Spinal cord (tissue), 10 donors: ENCODE data around the gene UCHL5. TPM values are rescaled to one million over a fixed set of nuclear protein-coding genes. Genes with fewer than 3 reads are reported as not detected.

Source experiments
- DNase-seq, 6 donors: peaks; one replicate each; pipeline versions ENCODE4 v3.0.0 to v3.0.0-alpha.2; 2013 to 2015; ENCODE audit warnings: low spot score in 6 of 6, low read depth in 4 of 6
- H3K27ac ChIP-seq: one replicate; pipeline ENCODE4 v1.5.1; 2013; ENCODE audit warnings: low read depth, low read length, control low read depth
- H3K27me3 ChIP-seq: one replicate; pipeline ENCODE4 v1.6.1; 2013; ENCODE audit warnings: low read length; ENCODE audit not compliant: control insufficient read depth, insufficient read depth
- H3K36me3 ChIP-seq: one replicate; pipeline ENCODE4 v1.6.1; 2013; ENCODE audit warnings: low read length; ENCODE audit not compliant: control insufficient read depth, insufficient read depth
- H3K4me1 ChIP-seq: one replicate; pipeline ENCODE4 v1.6.1; 2013; ENCODE audit warnings: low read length; ENCODE audit not compliant: control insufficient read depth, insufficient read depth
- H3K4me3 ChIP-seq: one replicate; pipeline ENCODE4 v1.5.1; 2013; ENCODE audit warnings: low read depth, low read length, control low read depth
- H3K9me3 ChIP-seq: one replicate; pipeline ENCODE4 v1.6.1; 2013; ENCODE audit warnings: low read length; ENCODE audit not compliant: control insufficient read depth, insufficient read depth
- WGBS: methylation state at CpG from one replicate; pipeline ENCODE4 v1.1.5; 2013; ENCODE audit warnings: missing lambda C conversion rate; ENCODE audit not compliant: insufficient coverage; 5-methylcytosine and 5-hydroxymethylcytosine counted together
- polyA plus RNA-seq, 2 donors: library from polyadenylated mRNA; unstranded; fragments of 120-200 nt; gene quantifications; one replicate each; pipeline ENCODE4 v1.2.1, GENCODE V29; 2013; ENCODE audit not compliant: insufficient read length in 2 of 2
- total RNA-seq, 2 donors: library from RNA; depleted of rRNA in 1 of 2; stranded (reverse); fragments of 120-200 nt in 1 of 2; fragments of >200 nt in 1 of 2; gene quantifications; one replicate each; pipeline versions ENCODE4 v1.2.3 to v1.2.4, GENCODE V29; 2013 to 2014
- donor health status: healthy.

The UCHL5 gene
- total and polyA plus RNA-seq, 4 donors: 29.8 to 54.3 (median 41.5) TPM

DNA sequence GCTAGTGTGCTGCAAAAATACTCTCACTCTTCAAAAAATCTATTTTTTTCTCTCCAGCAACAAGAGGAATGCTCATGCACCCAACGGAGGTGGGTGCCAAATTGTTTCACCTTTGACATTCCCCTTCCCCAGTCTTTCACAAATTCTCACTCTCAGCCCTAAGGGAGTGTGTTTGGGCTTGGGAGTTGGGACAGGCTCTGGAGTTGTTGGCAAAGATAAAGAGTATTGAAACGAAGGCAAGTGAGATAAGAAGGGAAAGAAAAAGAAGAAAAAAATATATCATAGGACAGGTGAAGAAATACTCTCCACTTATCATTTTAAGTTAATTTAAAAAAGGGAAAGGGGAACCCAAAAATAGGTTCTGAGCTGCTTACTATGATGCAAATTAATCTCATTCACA, 82.6 kb downstream of the UCHL5 start:
- H3K4me1 ChIP-seq: no peaks in the 10 kb centered on the region
- WGBS: no CpG with 5 or more reads among the region's 2 CpGs
- no peak overlapping the region for H3K27ac ChIP-seq
- no peak overlapping the region for H3K4me3 ChIP-seq
- H3K27me3 ChIP-seq: no peaks in the 10 kb centered on the region
- H3K9me3 ChIP-seq: no peaks in the 10 kb centered on the region
- no peaks in the 10 kb centered on the region for H3K36me3 ChIP-seq
- no peak for DNase-seq

- H3K4me1 ChIP-seq: no peaks in the 10 kb centered on the region
- H3K36me3 ChIP-seq: no peaks in the 10 kb centered on the region
- no peak for DNase-seq
Observed at GRCh38 chr1:192974701-192975100, 84.5 kb downstream of the UCHL5 start.

GRCh38 chr1:192973988-192974387, 85.2 kb downstream of the UCHL5 start:
- Histone ChIP-seq H3K4me1 (no peaks in the 10 kb centered on the region), H3K36me3 (no peaks in the 10 kb centered on the region), H3K9me3 (no peaks in the 10 kb centered on the region), H3K4me3 (no peak overlapping the region), H3K27ac (no peak overlapping the region), H3K27me3 (no peaks in the 10 kb centered on the region)
- WGBS: no CpG with 5 or more reads among the region's 2 CpGs
- no peak for DNase-seq

More at GRCh38 chr1:192974701-192975100, 84.5 kb downstream of the UCHL5 start:
- H3K27ac ChIP-seq: no peak overlapping the region
- H3K9me3 ChIP-seq: no peaks in the 10 kb centered on the region
- no peaks in the 10 kb centered on the region for H3K27me3 ChIP-seq
- H3K4me3 ChIP-seq: no peak overlapping the region

GRCh38 chr1:192973202-192973601, 86.0 kb downstream of the UCHL5 start:
- WGBS: no CpG with 5 or more reads among the region's 1 CpG
- Histone ChIP-seq H3K9me3 (no peaks in the 10 kb centered on the region), H3K4me3 (no peak overlapping the region), H3K27me3 (no peaks in the 10 kb centered on the region), H3K36me3 (no peaks in the 10 kb centered on the region), H3K4me1 (no peaks in the 10 kb centered on the region), H3K27ac (no peak overlapping the region)
- no peak for DNase-seq

DNA sequence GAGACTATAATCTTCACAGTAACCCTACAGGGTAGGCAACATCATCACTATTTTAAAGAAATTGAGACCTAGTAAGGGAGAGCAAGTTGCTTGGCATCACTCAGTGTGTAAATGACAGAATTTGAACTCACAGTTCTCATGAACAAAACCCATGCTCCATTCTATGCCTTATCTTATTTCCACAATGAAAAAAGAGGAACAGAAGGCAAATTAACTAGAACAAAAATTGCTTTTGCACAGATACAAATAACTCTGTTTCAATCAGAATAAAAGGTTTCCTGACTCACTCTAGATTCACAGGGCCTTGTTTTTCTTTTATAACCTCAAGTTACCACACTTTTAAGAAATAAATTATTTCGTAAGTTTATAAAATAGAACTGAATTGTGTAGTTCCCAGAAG, 90.1 kb downstream of the UCHL5 start:
- Histone ChIP-seq H3K27me3 (no peaks in the 10 kb centered on the region), H3K4me3 (no peak overlapping the region), H3K4me1 (no peaks in the 10 kb centered on the region), H3K9me3 (no peaks in the 10 kb centered on the region), H3K27ac (no peak overlapping the region), H3K36me3 (no peaks in the 10 kb centered on the region)
- no CpG with 5 or more reads among the region's 1 CpG for WGBS
- DNase-seq: no peak

DNA sequence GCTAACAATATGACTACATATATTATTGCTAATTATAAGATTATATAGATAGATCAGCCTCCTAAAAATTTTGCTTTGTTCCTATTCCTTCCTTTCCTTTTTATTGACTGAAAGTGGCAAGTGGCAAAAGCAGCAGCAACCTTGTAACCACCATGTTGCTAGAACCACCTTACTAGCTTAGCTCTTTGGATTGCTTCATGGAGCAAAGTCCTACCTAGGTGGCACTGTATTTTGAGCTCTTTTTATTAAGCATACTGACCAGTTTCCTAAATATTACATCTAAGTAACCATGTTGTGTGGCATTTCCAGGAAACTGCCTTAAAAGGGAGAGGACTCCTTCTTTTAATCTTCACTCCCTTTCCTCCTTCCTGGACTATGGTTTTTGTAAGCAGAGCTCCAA, 90.8 kb downstream of the UCHL5 start:
- H3K36me3 ChIP-seq: no peaks in the 10 kb centered on the region
- DNase-seq: no peak
- H3K27ac ChIP-seq: no peak overlapping the region
- no peaks in the 10 kb centered on the region for H3K9me3 ChIP-seq
- no peak overlapping the region for H3K4me3 ChIP-seq
- H3K4me1 ChIP-seq: no peaks in the 10 kb centered on the region
- H3K27me3 ChIP-seq: no peaks in the 10 kb centered on the region

- WGBS: no CpG with 5 or more reads among the region's 1 CpG
- Histone ChIP-seq H3K36me3 (no peaks in the 10 kb centered on the region), H3K4me3 (no peak overlapping the region), H3K27ac (no peak overlapping the region), H3K4me1 (no peaks in the 10 kb centered on the region), H3K9me3 (no peaks in the 10 kb centered on the region), H3K27me3 (no peaks in the 10 kb centered on the region)
- no peak for DNase-seq
Observed at GRCh38 chr1:192967901-192968300, 91.3 kb downstream of the UCHL5 start.

- no peaks in the 10 kb centered on the region for H3K27me3 ChIP-seq
- H3K36me3 ChIP-seq: no peaks in the 10 kb centered on the region
- no peak overlapping the region for H3K27ac ChIP-seq
- DNase-seq: no peak
- no peaks in the 10 kb centered on the region for H3K4me1 ChIP-seq
- H3K9me3 ChIP-seq: no peaks in the 10 kb centered on the region
- no peak overlapping the region for H3K4me3 ChIP-seq
- WGBS: 100% methylated on average over 1 of the region's 2 CpGs
Observed at GRCh38 chr1:192967211-192967877, 91.8 kb downstream of the UCHL5 start.

DNA sequence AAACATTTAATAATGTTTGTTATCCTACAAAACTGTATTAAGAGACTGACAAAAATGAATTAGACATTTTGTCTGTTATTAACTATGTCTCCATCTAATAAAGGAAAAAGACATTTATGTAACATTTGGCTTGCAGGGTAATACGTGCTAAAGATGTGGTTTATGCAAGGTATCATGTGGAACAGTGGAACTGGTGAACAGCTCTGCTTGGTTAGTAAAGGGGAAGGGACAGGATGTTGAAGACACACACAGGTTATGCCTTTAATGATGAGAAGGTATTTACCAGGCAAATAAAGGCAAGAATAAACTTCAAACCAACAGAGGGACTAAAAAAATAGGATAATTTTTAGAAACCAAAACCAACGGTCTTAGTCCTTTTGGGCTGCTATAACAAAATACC, 93.1 kb downstream of the UCHL5 start:
- no peaks in the 10 kb centered on the region for H3K4me1 ChIP-seq
- H3K27me3 ChIP-seq: no peaks in the 10 kb centered on the region
- 100% methylated on average over 1 of the region's 2 CpGs for WGBS
- no peak overlapping the region for H3K27ac ChIP-seq
- H3K9me3 ChIP-seq: no peaks in the 10 kb centered on the region
- no peak overlapping the region for H3K4me3 ChIP-seq
- DNase-seq: no peak
- no peaks in the 10 kb centered on the region for H3K36me3 ChIP-seq

GRCh38 chr1:192962901-192963300, 96.3 kb downstream of the UCHL5 start:
- no peak for DNase-seq
- 83% methylated on average over 1 of the region's 2 CpGs for WGBS
- Histone ChIP-seq H3K27me3 (no peaks in the 10 kb centered on the region), H3K4me3 (no peak overlapping the region), H3K4me1 (no peaks in the 10 kb centered on the region), H3K36me3 (no peaks in the 10 kb centered on the region), H3K27ac (no peak overlapping the region), H3K9me3 (no peaks in the 10 kb centered on the region)
